Activated CD4-positive, alpha-beta memory T cell treated with anti-CD3 and anti-CD28 coated beads, Interleukin-2, amount 10 ng/mL, durations not matched to agents 7 days and 5 days (primary cell): ENCODE measurements around the gene MYH3. TPM values are rescaled to one million over a fixed set of nuclear protein-coding genes. Genes with fewer than 3 reads are reported as not detected.

ENCODE experiments used
- CTCF ChIA-PET: fragments of 350-600 bp; sonication (Branson Sonifier 250); formaldehyde crosslinking; loops from one replicate; lab custom pipeline; 2021; ENCODE audit warnings: antibody characterized with exemption, inconsistent platforms; lab: Charles Lee
- POLR2A ChIA-PET: fragments of 350-600 bp; sonication (Branson Sonifier 250); formaldehyde crosslinking; loops from one replicate; lab custom pipeline; 2021; ENCODE audit warnings: antibody characterized with exemption; lab: Charles Lee
- DNase-seq: peaks from one replicate; pipeline ENCODE4 v3.0.0-alpha.2; 2020
- H3K27ac Mint-ChIP-seq: one replicate; pipeline ENCODE4 v1.8.0; 2021; ENCODE audit warnings: mild to moderate bottlenecking, mixed read lengths
- H3K27me3 Mint-ChIP-seq: one replicate; pipeline ENCODE4 v1.8.0; 2021; ENCODE audit warnings: mixed read lengths
- H3K36me3 Mint-ChIP-seq: one replicate; pipeline ENCODE4 v1.8.0; 2021; ENCODE audit warnings: low read depth, mixed read lengths
- H3K4me1 Mint-ChIP-seq: one replicate; pipeline ENCODE4 v1.8.0; 2021; ENCODE audit warnings: mixed read lengths
- H3K4me3 Mint-ChIP-seq: one replicate; pipeline ENCODE4 v1.8.0; 2021; ENCODE audit warnings: mild to moderate bottlenecking, mixed read lengths
- H3K9me3 Mint-ChIP-seq: one replicate; pipeline ENCODE4 v1.8.0; 2021; ENCODE audit warnings: mixed read lengths
- total RNA-seq, 2 experiments: library from RNA; stranded (reverse); gene quantifications; one replicate each; pipeline ENCODE4 v1.2.3, GENCODE V29; 2021

MYH3 gene
- total RNA-seq, 2 experiments from 2014 or later, result 2.5 to 3.0 TPM

GRCh38 chr17:10622617-10623485 is 34.3 kb downstream of the MYH3 start:
- Mint-ChIP-seq H3K4me3 (no peak overlapping the region), H3K4me1 (no peaks in the 10 kb centered on the region), H3K27ac (no peak overlapping the region), H3K36me3 (no peaks in the 10 kb centered on the region), H3K27me3 (peaks cover 3% of the 10 kb centered on the region), H3K9me3 (no peaks in the 10 kb centered on the region)
- DNase-seq, result no peak
- ChIA-PET CTCF (interaction anchor here (0.8 to 1.1 kb wide), 4 partner anchors 8 to 299 kb away, joined by 3 read pairs; no protein-coding TSS in a partner anchor), POLR2A (no interaction called here)

GRCh38 chr17:10621397-10621796 is 35.7 kb downstream of the MYH3 start:
- POLR2A ChIA-PET, result no interaction called here
- no peaks in the 10 kb centered on the region for H3K4me1 Mint-ChIP-seq

GRCh38 chr17:10620823-10621222 is 36.3 kb downstream of the MYH3 start:
- POLR2A ChIA-PET, result no interaction called here
- Mint-ChIP-seq H3K4me3 (no peak overlapping the region), H3K36me3 (no peaks in the 10 kb centered on the region), H3K9me3 (no peaks in the 10 kb centered on the region), H3K4me1 (no peaks in the 10 kb centered on the region), H3K27me3 (peaks cover 3% of the 10 kb centered on the region), H3K27ac (no peak overlapping the region)
- no peak for DNase-seq
- CTCF ChIA-PET, result interaction anchor here (8.3 kb wide), 1 partner anchor 9 kb away, joined by 137 read pairs; no protein-coding TSS in a partner anchor

More at GRCh38 chr17:10621397-10621796, 35.7 kb downstream of the MYH3 start:
- DNase-seq, result no peak
- H3K36me3 Mint-ChIP-seq, result no peaks in the 10 kb centered on the region
- H3K9me3 Mint-ChIP-seq, result no peaks in the 10 kb centered on the region
- peaks cover 3% of the 10 kb centered on the region for H3K27me3 Mint-ChIP-seq
- no peak overlapping the region for H3K27ac Mint-ChIP-seq
- H3K4me3 Mint-ChIP-seq, result no peak overlapping the region
- CTCF ChIA-PET, result no interaction called here

GRCh38 chr17:10618202-10618635 is 38.9 kb downstream of the MYH3 start:
- peaks cover 3% of the 10 kb centered on the region for H3K27me3 Mint-ChIP-seq
- DNase-seq, result peak; percentile 64
- CTCF ChIA-PET, result interaction anchor here (0.8 to 8.3 kb wide), 15 partner anchors 10 to 324 kb away, joined by 3 to 137 read pairs (median 5); no protein-coding TSS in a partner anchor
- no peak overlapping the region for H3K27ac Mint-ChIP-seq
- no peaks in the 10 kb centered on the region for H3K9me3 Mint-ChIP-seq
- H3K4me1 Mint-ChIP-seq, result no peaks in the 10 kb centered on the region
- no peaks in the 10 kb centered on the region for H3K36me3 Mint-ChIP-seq
- POLR2A ChIA-PET, result no interaction called here
- no peak overlapping the region for H3K4me3 Mint-ChIP-seq

- DNase-seq, result no peak
- Mint-ChIP-seq H3K36me3 (no peaks in the 10 kb centered on the region), H3K27me3 (peaks cover 3% of the 10 kb centered on the region), H3K4me1 (no peaks in the 10 kb centered on the region), H3K9me3 (no peaks in the 10 kb centered on the region), H3K27ac (no peak overlapping the region), H3K4me3 (no peak overlapping the region)
- ChIA-PET CTCF (interaction anchor here (0.6 to 8.3 kb wide), 24 partner anchors 9 to 692 kb away, joined by 3 to 137 read pairs (median 4); no protein-coding TSS in a partner anchor), POLR2A (no interaction called here)
Measured at GRCh38 chr17:10617120-10617505, 40.0 kb downstream of the MYH3 start.

GRCh38 chr17:10616502-10617119 is 40.5 kb downstream of the MYH3 start:
- H3K9me3 Mint-ChIP-seq, result no peaks in the 10 kb centered on the region
- H3K4me1 Mint-ChIP-seq, result no peaks in the 10 kb centered on the region
- ChIA-PET CTCF (interaction anchor here (0.6 to 8.3 kb wide), 17 partner anchors 8 to 692 kb away, joined by 3 to 137 read pairs (median 5); no protein-coding TSS in a partner anchor), POLR2A (no interaction called here)
- H3K36me3 Mint-ChIP-seq, result no peaks in the 10 kb centered on the region
- DNase-seq, result peak; percentile 70
- no peak overlapping the region for H3K4me3 Mint-ChIP-seq
- H3K27ac Mint-ChIP-seq, result no peak overlapping the region
- peaks cover 3% of the 10 kb centered on the region for H3K27me3 Mint-ChIP-seq

GRCh38 chr17:10614536-10615155 is 42.5 kb downstream of the MYH3 start:
- Mint-ChIP-seq H3K4me1 (no peaks in the 10 kb centered on the region), H3K4me3 (no peak overlapping the region), H3K9me3 (no peaks in the 10 kb centered on the region), H3K36me3 (no peaks in the 10 kb centered on the region), H3K27ac (no peak overlapping the region), H3K27me3 (peaks cover 3% of the 10 kb centered on the region)
- ChIA-PET CTCF (interaction anchor here (0.7 to 8.3 kb wide), 8 partner anchors 11 to 690 kb away, joined by 3 to 137 read pairs (median 6); no protein-coding TSS in a partner anchor), POLR2A (no interaction called here)
- peak; percentile 18 for DNase-seq

GRCh38 chr17:10613775-10614513 is 43.2 kb downstream of the MYH3 start:
- H3K4me3 Mint-ChIP-seq, result no peak overlapping the region
- ChIA-PET CTCF (interaction anchor here (1.0 to 8.3 kb wide), 7 partner anchors 10 to 689 kb away, joined by 3 to 137 read pairs (median 7); no protein-coding TSS in a partner anchor), POLR2A (no interaction called here)
- DNase-seq, result no peak
- H3K36me3 Mint-ChIP-seq, result no peaks in the 10 kb centered on the region
- H3K4me1 Mint-ChIP-seq, result no peaks in the 10 kb centered on the region
- H3K27ac Mint-ChIP-seq, result no peak overlapping the region
- no peaks in the 10 kb centered on the region for H3K9me3 Mint-ChIP-seq
- peaks cover 3% of the 10 kb centered on the region for H3K27me3 Mint-ChIP-seq

- H3K4me1 Mint-ChIP-seq, result no peaks in the 10 kb centered on the region
- CTCF ChIA-PET, result interaction anchor here (8.3 kb wide), 1 partner anchor 17 kb away, joined by 137 read pairs; no protein-coding TSS in a partner anchor
- peaks cover 3% of the 10 kb centered on the region for H3K27me3 Mint-ChIP-seq
- H3K27ac Mint-ChIP-seq, result no peak overlapping the region
- no peak for DNase-seq
- POLR2A ChIA-PET, result no interaction called here
- no peak overlapping the region for H3K4me3 Mint-ChIP-seq
- no peaks in the 10 kb centered on the region for H3K9me3 Mint-ChIP-seq
- no peaks in the 10 kb centered on the region for H3K36me3 Mint-ChIP-seq
Measured at GRCh38 chr17:10612957-10613744, 44.0 kb downstream of the MYH3 start.

- H3K4me3 Mint-ChIP-seq, result no peak overlapping the region
- H3K9me3 Mint-ChIP-seq, result no peaks in the 10 kb centered on the region
- H3K4me1 Mint-ChIP-seq, result no peaks in the 10 kb centered on the region
- H3K27ac Mint-ChIP-seq, result no peak overlapping the region
- ChIA-PET CTCF (no interaction called here), POLR2A (no interaction called here)
- DNase-seq, result no peak
- no peaks in the 10 kb centered on the region for H3K36me3 Mint-ChIP-seq
- peaks cover 2% of the 10 kb centered on the region for H3K27me3 Mint-ChIP-seq
Measured at GRCh38 chr17:10610884-10611283, 46.2 kb downstream of the MYH3 start.

- H3K4me1 Mint-ChIP-seq, result no peaks in the 10 kb centered on the region
- no peak overlapping the region for H3K4me3 Mint-ChIP-seq
- no peak overlapping the region for H3K27ac Mint-ChIP-seq
- H3K9me3 Mint-ChIP-seq, result no peaks in the 10 kb centered on the region
- no peak for DNase-seq
- H3K27me3 Mint-ChIP-seq, result peaks cover 2% of the 10 kb centered on the region
- CTCF ChIA-PET, result interaction anchor here (0.9 to 1.8 kb wide), 2 partner anchors 9 to 21 kb away, joined by 5 to 23 read pairs; no protein-coding TSS in a partner anchor
- POLR2A ChIA-PET, result no interaction called here
- H3K36me3 Mint-ChIP-seq, result no peaks in the 10 kb centered on the region
Measured at GRCh38 chr17:10608244-10608643, 48.9 kb downstream of the MYH3 start.
